OCI-LY1 (cell line): Measurements from ENCODE around the gene AMHR2.

Experiments used
- EZH2 ChIP-seq: fragments of 200-600 bp; sonication (generic), shearing (Covaris generic); IDR thresholded peaks from 2 replicates; pipeline ENCODE4 v1.8.0; 2017; ENCODE audit warnings: borderline replicate concordance, mixed run types, mild to moderate bottlenecking, antibody characterized with exemption, low read length, moderate library complexity, mixed read lengths
- TF ChIP-seq, protein P1 (sequence below): fragments of 200-600 bp; sonication (generic), shearing (Covaris generic); IDR thresholded peaks from 2 replicates; pipeline ENCODE4 v1.5.1; 2017; ENCODE audit warnings: mild to moderate bottlenecking, antibody characterized with exemption, low read length, moderate library complexity, mixed read lengths

DNA sequence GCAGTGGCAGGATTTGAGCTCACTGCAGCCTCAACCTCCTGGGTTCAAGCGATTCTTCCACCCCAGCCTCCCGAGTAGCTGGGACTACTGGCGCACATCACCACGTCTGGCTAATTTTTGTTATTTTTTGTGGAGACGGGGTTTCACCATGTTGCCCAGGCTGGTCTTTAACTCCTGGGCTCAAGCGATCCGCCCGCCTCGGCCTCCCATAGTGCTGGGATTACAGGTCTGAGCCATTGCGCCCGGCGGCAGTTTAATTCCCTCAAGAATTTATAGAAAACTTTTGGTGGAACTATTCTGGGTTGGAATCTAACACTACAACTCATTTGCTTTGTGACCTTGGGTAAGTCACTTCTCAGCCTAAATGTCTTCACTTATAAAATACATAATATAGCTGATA lies 45.4 kb upstream of the AMHR2 start:
- TF ChIP-seq, protein P1, sequence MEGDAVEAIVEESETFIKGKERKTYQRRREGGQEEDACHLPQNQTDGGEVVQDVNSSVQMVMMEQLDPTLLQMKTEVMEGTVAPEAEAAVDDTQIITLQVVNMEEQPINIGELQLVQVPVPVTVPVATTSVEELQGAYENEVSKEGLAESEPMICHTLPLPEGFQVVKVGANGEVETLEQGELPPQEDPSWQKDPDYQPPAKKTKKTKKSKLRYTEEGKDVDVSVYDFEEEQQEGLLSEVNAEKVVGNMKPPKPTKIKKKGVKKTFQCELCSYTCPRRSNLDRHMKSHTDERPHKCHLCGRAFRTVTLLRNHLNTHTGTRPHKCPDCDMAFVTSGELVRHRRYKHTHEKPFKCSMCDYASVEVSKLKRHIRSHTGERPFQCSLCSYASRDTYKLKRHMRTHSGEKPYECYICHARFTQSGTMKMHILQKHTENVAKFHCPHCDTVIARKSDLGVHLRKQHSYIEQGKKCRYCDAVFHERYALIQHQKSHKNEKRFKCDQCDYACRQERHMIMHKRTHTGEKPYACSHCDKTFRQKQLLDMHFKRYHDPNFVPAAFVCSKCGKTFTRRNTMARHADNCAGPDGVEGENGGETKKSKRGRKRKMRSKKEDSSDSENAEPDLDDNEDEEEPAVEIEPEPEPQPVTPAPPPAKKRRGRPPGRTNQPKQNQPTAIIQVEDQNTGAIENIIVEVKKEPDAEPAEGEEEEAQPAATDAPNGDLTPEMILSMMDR, result no peak
- no peak for TF ChIP-seq EZH2
